Measurements from ENCODE around the gene RELCH.

The RELCH gene

DNA sequence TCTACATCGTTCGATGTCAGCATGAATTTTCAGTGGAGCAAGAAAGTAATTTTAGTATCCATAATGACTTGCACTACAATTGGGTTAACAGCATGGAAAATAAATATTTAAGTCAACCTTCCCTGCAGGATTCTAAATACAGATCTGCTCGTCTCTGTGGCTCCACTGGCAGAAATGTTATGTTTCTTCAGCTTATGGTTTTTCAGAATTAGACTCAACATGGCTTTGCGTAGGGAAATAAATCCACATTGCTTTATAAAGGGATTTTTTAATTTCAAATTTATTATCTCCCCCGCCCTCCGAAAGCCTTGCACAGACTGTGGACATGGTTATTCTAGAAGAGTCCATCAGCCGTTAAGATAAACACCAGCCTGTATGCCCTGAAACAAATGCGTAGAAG lies 156.3 kb downstream of the RELCH start:
- Histone ChIP-seq H3K27ac (no peak overlapping the region), H3K27me3 (no peaks in the 10 kb centered on the region), H3K4me1 (ENCODE audit: control insufficient read depth in 1 of 2, insufficient read depth in 1 of 2, low read depth in 1 of 2, low read length in 1 of 2) (no peaks in the 10 kb centered on the region), H3K36me3 (no peaks in the 10 kb centered on the region), H3K9me3 (no peaks in the 10 kb centered on the region), H3K4me3 (ENCODE audit: low read depth in 1 of 2, low read length in 1 of 2) (no peak overlapping the region)
- TF ChIP-seq, protein P1, sequence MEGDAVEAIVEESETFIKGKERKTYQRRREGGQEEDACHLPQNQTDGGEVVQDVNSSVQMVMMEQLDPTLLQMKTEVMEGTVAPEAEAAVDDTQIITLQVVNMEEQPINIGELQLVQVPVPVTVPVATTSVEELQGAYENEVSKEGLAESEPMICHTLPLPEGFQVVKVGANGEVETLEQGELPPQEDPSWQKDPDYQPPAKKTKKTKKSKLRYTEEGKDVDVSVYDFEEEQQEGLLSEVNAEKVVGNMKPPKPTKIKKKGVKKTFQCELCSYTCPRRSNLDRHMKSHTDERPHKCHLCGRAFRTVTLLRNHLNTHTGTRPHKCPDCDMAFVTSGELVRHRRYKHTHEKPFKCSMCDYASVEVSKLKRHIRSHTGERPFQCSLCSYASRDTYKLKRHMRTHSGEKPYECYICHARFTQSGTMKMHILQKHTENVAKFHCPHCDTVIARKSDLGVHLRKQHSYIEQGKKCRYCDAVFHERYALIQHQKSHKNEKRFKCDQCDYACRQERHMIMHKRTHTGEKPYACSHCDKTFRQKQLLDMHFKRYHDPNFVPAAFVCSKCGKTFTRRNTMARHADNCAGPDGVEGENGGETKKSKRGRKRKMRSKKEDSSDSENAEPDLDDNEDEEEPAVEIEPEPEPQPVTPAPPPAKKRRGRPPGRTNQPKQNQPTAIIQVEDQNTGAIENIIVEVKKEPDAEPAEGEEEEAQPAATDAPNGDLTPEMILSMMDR (IDR thresholded peaks at IDR 0.05): no peak

GRCh38 chr18:62345909-62346308 lies 158.9 kb downstream of the RELCH start:
- H3K36me3 ChIP-seq: no peaks in the 10 kb centered on the region
- H3K4me3 ChIP-seq (ENCODE audit: low read depth in 1 of 2, low read length in 1 of 2): no peak overlapping the region
- no peak overlapping the region for H3K27ac ChIP-seq
- H3K27me3 ChIP-seq: no peaks in the 10 kb centered on the region
- TF ChIP-seq, protein P1 (IDR thresholded peaks at IDR 0.05): no peak
- H3K9me3 ChIP-seq: no peaks in the 10 kb centered on the region
- H3K4me1 ChIP-seq (ENCODE audit: control insufficient read depth in 1 of 2, insufficient read depth in 1 of 2, low read depth in 1 of 2, low read length in 1 of 2): no peaks in the 10 kb centered on the region

DNA sequence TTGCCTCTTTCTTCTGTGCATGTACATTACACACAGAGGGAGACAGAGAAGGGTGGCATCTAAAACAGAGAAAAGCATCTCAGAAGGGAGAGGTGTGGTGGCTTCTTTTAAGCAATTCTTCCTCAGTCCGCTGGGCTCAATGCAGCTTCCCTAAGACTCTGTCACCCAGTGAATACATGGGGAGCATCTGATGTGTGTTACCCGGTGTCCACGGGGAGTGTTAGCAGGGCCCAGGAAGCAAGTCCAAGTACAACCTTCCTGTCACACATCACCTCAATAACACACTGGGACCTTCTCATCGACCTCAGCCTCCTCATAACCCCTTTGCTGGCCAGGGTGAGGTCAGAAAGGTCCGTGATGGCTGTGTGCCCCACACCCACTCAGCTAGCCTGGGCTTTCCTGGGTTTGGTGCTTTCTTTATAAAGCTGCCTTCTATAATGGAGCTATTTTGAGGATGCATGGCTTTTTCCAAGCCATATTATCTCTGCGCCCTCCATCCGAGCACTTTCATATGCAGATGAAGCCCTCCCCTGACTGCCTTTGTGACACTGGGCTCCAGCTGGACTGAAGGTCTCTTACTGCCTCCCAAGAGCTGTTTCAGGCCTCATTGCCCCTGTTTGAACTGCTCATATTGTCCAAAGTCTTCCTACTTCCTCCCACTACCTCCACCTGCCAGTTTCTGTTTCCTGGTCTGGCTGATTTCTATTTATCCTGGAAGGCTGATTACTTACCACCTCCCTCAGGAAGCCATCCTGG lies 159.5 kb downstream of the RELCH start:
- Histone ChIP-seq H3K27me3 (no peaks in the 10 kb centered on the region), H3K27ac (no peak overlapping the region), H3K9me3 (no peaks in the 10 kb centered on the region), H3K36me3 (no peaks in the 10 kb centered on the region), H3K4me1 (ENCODE audit: control insufficient read depth in 1 of 2, insufficient read depth in 1 of 2, low read depth in 1 of 2, low read length in 1 of 2) (no peaks in the 10 kb centered on the region), H3K4me3 (ENCODE audit: low read depth in 1 of 2, low read length in 1 of 2) (no peak overlapping the region)
- TF ChIP-seq, protein P1 (IDR thresholded peaks at IDR 0.05): no peak

- Histone ChIP-seq H3K27me3 (no peaks in the 10 kb centered on the region), H3K4me3 (ENCODE audit: low read depth in 1 of 2, low read length in 1 of 2) (no peak overlapping the region), H3K4me1 (ENCODE audit: control insufficient read depth in 1 of 2, insufficient read depth in 1 of 2, low read depth in 1 of 2, low read length in 1 of 2) (no peaks in the 10 kb centered on the region), H3K9me3 (no peaks in the 10 kb centered on the region), H3K36me3 (no peaks in the 10 kb centered on the region), H3K27ac (no peak overlapping the region)
- TF ChIP-seq, protein P1 (IDR thresholded peaks at IDR 0.05): no peak
Measured at GRCh38 chr18:62347089-62347506, 160.0 kb downstream of the RELCH start.

- TF ChIP-seq, protein P1 (IDR thresholded peaks at IDR 0.05): no peak
- Histone ChIP-seq H3K9me3 (no peaks in the 10 kb centered on the region), H3K36me3 (no peaks in the 10 kb centered on the region), H3K27ac (no peak overlapping the region), H3K4me1 (ENCODE audit: control insufficient read depth in 1 of 2, insufficient read depth in 1 of 2, low read depth in 1 of 2, low read length in 1 of 2) (no peaks in the 10 kb centered on the region), H3K27me3 (no peaks in the 10 kb centered on the region), H3K4me3 (ENCODE audit: low read depth in 1 of 2, low read length in 1 of 2) (no peak overlapping the region)
Measured at GRCh38 chr18:62348474-62348873, 161.4 kb downstream of the RELCH start.
